A673 (cell line): ENCODE measurements around the gene TSPAN19. TPM values are rescaled to one million over a fixed set of nuclear protein-coding genes. Genes with fewer than 3 reads are reported as not detected.
"Not testable (repeated sequence)": the region's sequence is repeated elsewhere in the genome, so short reads cannot be mapped to it uniquely, and the experiment has no call there.

Experiments
- BruUV-seq: library from RNA; stranded (reverse); fragments of 400-500 nt; replicated peaks from 2 replicates; lab custom pipeline; 2021; lab: Mats Ljungman, UMichigan
- CTCF ChIA-PET: fragments of 300-600 bp; sonication (Branson Sonifier 250); formaldehyde crosslinking; loops from one replicate; lab custom pipeline; 2022; ENCODE audit warnings: antibody characterized with exemption; lab: Charles Lee
- POLR2A ChIA-PET: fragments of 300-600 bp; sonication (Branson Sonifier 250); formaldehyde crosslinking; loops from one replicate; lab custom pipeline; 2022; ENCODE audit warnings: antibody characterized with exemption; ENCODE audit not compliant: low non-redundant PET; lab: Charles Lee
- DNase-seq: peaks from one replicate; pipeline ENCODE4 v3.0.0-alpha.2; 2015; ENCODE audit warnings: low spot score
- H3K27ac ChIP-seq: fragments of 200-600 bp; sonication (generic); 2 replicates; pipeline ENCODE4 v1.5.1; 2016; ENCODE audit warnings: mixed run types, low read depth, mild to moderate bottlenecking, mixed read lengths, antibody characterized with exemption, low read length; ENCODE audit not compliant: poor library complexity, severe bottlenecking
- H3K27me3 ChIP-seq: fragments of 200-600 bp; sonication (generic); replicated peaks from 2 replicates; pipeline ENCODE4 v1.6.1; 2017; ENCODE audit warnings: mixed run types, low read depth, mild to moderate bottlenecking, mixed read lengths, antibody characterized with exemption, low read length; ENCODE audit not compliant: insufficient read depth, poor library complexity
- H3K36me3 ChIP-seq: fragments of 200-600 bp; sonication (generic); 2 replicates; pipeline ENCODE4 v1.6.1; 2016; ENCODE audit warnings: mixed run types, mild to moderate bottlenecking, mixed read lengths, antibody characterized with exemption, low read length; ENCODE audit not compliant: insufficient read depth, poor library complexity, severe bottlenecking
- H3K4me1 ChIP-seq: fragments of 200-600 bp; sonication (generic); 2 replicates; pipeline ENCODE4 v1.6.1; 2017; ENCODE audit warnings: mixed run types, mild to moderate bottlenecking, mixed read lengths, antibody characterized with exemption, low read length; ENCODE audit not compliant: insufficient read depth, poor library complexity, severe bottlenecking
- H3K4me3 ChIP-seq: fragments of 200-600 bp; sonication (generic); 2 replicates; pipeline ENCODE4 v1.5.1; 2016; ENCODE audit warnings: low read depth, mixed run types, mild to moderate bottlenecking, mixed read lengths, low read length; ENCODE audit not compliant: poor library complexity, severe bottlenecking
- H3K9me3 ChIP-seq: fragments of 200-600 bp; sonication (generic); 2 replicates; pipeline ENCODE4 v1.6.1; 2016; ENCODE audit warnings: mixed run types, low read depth, mild to moderate bottlenecking, mixed read lengths, antibody characterized with exemption, low read length; ENCODE audit not compliant: poor library complexity, severe bottlenecking
- CTCF ChIP-seq: fragments of 300-800, 200-600 bp; sonication (generic); conservative IDR thresholded peaks from 2 replicates; pipeline ENCODE4 v1.5.1; 2017; ENCODE audit warnings: low read depth, mild to moderate bottlenecking, antibody characterized with exemption, low read length, moderate library complexity, mixed read lengths
- EZH2 ChIP-seq: fragments of 200-600 bp; sonication (generic); IDR thresholded peaks from 2 replicates; pipeline ENCODE4 v1.6.1; 2017; ENCODE audit warnings: borderline replicate concordance, low read depth, mild to moderate bottlenecking, mixed read lengths, antibody characterized with exemption, low read length; ENCODE audit not compliant: poor library complexity, severe bottlenecking
- intact Hi-C: fragments of 100-400 bp; cut with micrococcal nuclease; formaldehyde crosslinking; loops from one replicate; pipeline ENCODE4 v1.10.0; 2022; ENCODE audit not compliant: unreplicated experiment
- total RNA-seq: library from RNA; stranded (reverse); gene quantifications from 2 replicates; pipeline ENCODE4 v1.2.3, GENCODE V29; 2021

Gene TSPAN19
- total RNA-seq, 1 experiment from 2014 or later: not detected

GRCh38 chr12:85006206-85006605, 29.9 kb downstream of the TSPAN19 start:
- no peaks in the 10 kb centered on the region for H3K27me3 ChIP-seq
- intact Hi-C loops: no loop called here
- ChIA-PET CTCF (no interaction called here), POLR2A (no interaction called here)
- H3K9me3 ChIP-seq: no peaks in the 10 kb centered on the region
- no TSS peak for BruUV-seq
- H3K4me1 ChIP-seq: no peaks in the 10 kb centered on the region
- H3K36me3 ChIP-seq: no peaks in the 10 kb centered on the region
- no peak overlapping the region for H3K27ac ChIP-seq
- peak; percentile 63 for DNase-seq
- no peak overlapping the region for H3K4me3 ChIP-seq
- no peak for TF ChIP-seq CTCF
- no peak for TF ChIP-seq EZH2

- no peaks in the 10 kb centered on the region for H3K36me3 ChIP-seq
- H3K27ac ChIP-seq: no peak overlapping the region
- no peak for TF ChIP-seq EZH2
- no peak for TF ChIP-seq CTCF
- DNase-seq: no peak
- BruUV-seq: no TSS peak
- H3K9me3 ChIP-seq: no peaks in the 10 kb centered on the region
- H3K4me3 ChIP-seq: no peak overlapping the region
- no peaks in the 10 kb centered on the region for H3K27me3 ChIP-seq
- H3K4me1 ChIP-seq: no peaks in the 10 kb centered on the region
- POLR2A ChIA-PET: no interaction called here
- CTCF ChIA-PET: no interaction called here
- intact Hi-C loops: no loop called here
These were observed 30.5 kb downstream of the TSPAN19 start for GRCh38 chr12:85005615-85006014.

- H3K36me3 ChIP-seq, H3K27me3 ChIP-seq, BruUV-seq, CTCF ChIA-PET, intact Hi-C loops, POLR2A ChIA-PET, H3K4me3 ChIP-seq, H3K4me1 ChIP-seq, H3K9me3 ChIP-seq, DNase-seq, H3K27ac ChIP-seq: not testable (repeated sequence)
These were observed 31.0 kb downstream of the TSPAN19 start for GRCh38 chr12:85005047-85005446.

GRCh38 chr12:85004204-85004603, 31.9 kb downstream of the TSPAN19 start:
- ChIA-PET POLR2A (no interaction called here), CTCF (no interaction called here)
- no peak overlapping the region for H3K27ac ChIP-seq
- no TSS peak for BruUV-seq
- no peaks in the 10 kb centered on the region for H3K4me1 ChIP-seq
- no peak for TF ChIP-seq EZH2
- no peak for TF ChIP-seq CTCF
- intact Hi-C loops: no loop called here
- H3K4me3 ChIP-seq: no peak overlapping the region
- H3K9me3 ChIP-seq: no peaks in the 10 kb centered on the region
- no peak for DNase-seq
- no peaks in the 10 kb centered on the region for H3K27me3 ChIP-seq
- H3K36me3 ChIP-seq: no peaks in the 10 kb centered on the region
